Keratinocyte (primary cell): Measurements from ENCODE around the gene TMEM163. TPM values are rescaled to one million over a fixed set of nuclear protein-coding genes. Genes with fewer than 3 reads are reported as not detected.

ENCODE experiments used
- DNase-seq: peaks from one replicate; pipeline ENCODE4 v3.0.0-alpha.2; 2011; ENCODE audit warnings: low read depth, missing footprints, low spot score
- FAIRE-seq: peaks from 2 replicates; lab custom pipeline; 2011; peaks lifted over from hg19 to GRCh38; lab: Jason Lieb, UNC
- H2AFZ ChIP-seq: 2 replicates; pipeline ENCODE4 v1.6.0; 2012; ENCODE audit warnings: low read length, control low read depth, inconsistent platforms; ENCODE audit not compliant: control insufficient read depth
- H3K27ac ChIP-seq: 2 replicates; pipeline ENCODE4 v1.5.1; 2011; ENCODE audit warnings: low read length; ENCODE audit not compliant: control insufficient read depth, insufficient read depth
- H3K27me3 ChIP-seq: 3 replicates; pipeline ENCODE4 v1.6.0; 2011; ENCODE audit warnings: low read length; ENCODE audit not compliant: control insufficient read depth, insufficient read depth; ENCODE audit errors: extremely low read depth
- H3K36me3 ChIP-seq, 2 experiments: 2 replicates in 1 of 2; 3 replicates in 1 of 2; pipeline ENCODE4 v1.5.1; 2011; ENCODE audit warnings: low read length in 2 of 2, mild to moderate bottlenecking in 1 of 2; ENCODE audit not compliant: control insufficient read depth in 2 of 2, insufficient read depth in 2 of 2; ENCODE audit errors: extremely low read depth in 1 of 2
- H3K4me1 ChIP-seq: 3 replicates; pipeline ENCODE4 v1.5.1; 2011; ENCODE audit warnings: low read length; ENCODE audit not compliant: control insufficient read depth, insufficient read depth; ENCODE audit errors: extremely low read depth
- H3K4me2 ChIP-seq: 3 replicates; pipeline ENCODE4 v1.6.0; 2011; ENCODE audit warnings: low read depth, low read length; ENCODE audit not compliant: control insufficient read depth, insufficient read depth; ENCODE audit errors: extremely low read depth
- H3K4me3 ChIP-seq, 3 experiments: fragments of 200-600 bp in 1 of 3; sonication (generic) in 1 of 3; 2 replicates in 2 of 3; 3 replicates in 1 of 3; pipeline ENCODE4 v1.5.1; 2011 to 2016; ENCODE audit warnings: low read length in 3 of 3, mild to moderate bottlenecking in 3 of 3, control low read depth in 2 of 3, inconsistent platforms in 1 of 3, low read depth in 1 of 3, mixed read lengths in 1 of 3, mixed run types in 1 of 3, moderate library complexity in 1 of 3; ENCODE audit not compliant: control insufficient read depth in 2 of 3, insufficient read depth in 2 of 3; ENCODE audit errors: extremely low read depth in 1 of 3
- H3K79me2 ChIP-seq: 2 replicates; pipeline ENCODE4 v1.6.0; 2012; ENCODE audit warnings: low read length; ENCODE audit not compliant: control insufficient read depth, insufficient read depth
- H3K9ac ChIP-seq: 3 replicates; pipeline ENCODE4 v1.6.0; 2011; ENCODE audit warnings: low read length; ENCODE audit not compliant: control insufficient read depth, insufficient read depth; ENCODE audit errors: extremely low read depth
- H3K9me1 ChIP-seq: 3 replicates; pipeline ENCODE4 v1.6.0; 2011; ENCODE audit warnings: low read length; ENCODE audit not compliant: control insufficient read depth, insufficient read depth; ENCODE audit errors: extremely low read depth
- H3K9me3 ChIP-seq: 2 replicates; pipeline ENCODE4 v1.5.1; 2012; ENCODE audit warnings: low read depth, low read length; ENCODE audit not compliant: control insufficient read depth
- H4K20me1 ChIP-seq: 3 replicates; pipeline ENCODE4 v1.6.0; 2011; ENCODE audit warnings: low read length; ENCODE audit not compliant: control insufficient read depth, insufficient read depth; ENCODE audit errors: extremely low read depth
- CTCF ChIP-seq, 3 experiments: IDR thresholded peaks in 1 of 3; conservative IDR thresholded peaks in 1 of 3; optimal IDR thresholded peaks in 1 of 3; 2 replicates in 2 of 3; 3 replicates in 1 of 3; pipeline versions ENCODE3 to v1.5.1; 2011; ENCODE audit warnings: low read length in 3 of 3, mild to moderate bottlenecking in 3 of 3, moderate library complexity in 2 of 3, control low read depth in 1 of 3, inconsistent platforms in 1 of 3; ENCODE audit not compliant: insufficient read depth in 2 of 3; ENCODE audit errors: extremely low read depth in 1 of 3
- EZH2 ChIP-seq: IDR thresholded peaks from one replicate; pipeline ENCODE4 v1.6.1; 2012; ENCODE audit warnings: inconsistent platforms, mild to moderate bottlenecking, low read length, moderate library complexity
- dilution Hi-C: fragments of 300-500 bp; cut with MboI; formaldehyde crosslinking; loops from one replicate; pipeline ENCODE4 v1.7.0; 2020; ENCODE audit warnings: low sequenced_read_pairs; ENCODE audit not compliant: extremely low pct_ligation_motif_present
- polyA plus RNA-seq, 5 experiments: library from polyadenylated mRNA; depleted of rRNA in 3 of 5; stranded (reverse) in 3 of 5; stranded (forward) in 1 of 5; unstranded in 1 of 5; fragments of >200 nt; gene quantifications; 1 replicate in 1 of 5; 2 replicates in 3 of 5; 3 replicates in 1 of 5; pipeline versions ENCODE4 v1.2.1 to v1.2.3, GENCODE V29; 2011 to 2012; ENCODE audit warnings: missing spikeins in 2 of 5, low read depth in 1 of 5, low replicate concordance in 1 of 5

The TMEM163 gene
- polyA plus RNA-seq, 1 donor (not counting 4 experiments of a cell fraction or from before 2014, with no cell fraction given): not detected

- DNase-seq: no peak
- no peaks in the 10 kb centered on the region for H3K9me3 ChIP-seq
- H3K27ac ChIP-seq: no peak overlapping the region
- no peaks in the 10 kb centered on the region for H4K20me1 ChIP-seq
- H3K9ac ChIP-seq: no peak overlapping the region
- dilution Hi-C loops: no loop called here
- TF ChIP-seq CTCF (optimal IDR thresholded peaks at IDR 0.05 in 1 of 3, IDR thresholded peaks at IDR 0.05 in 1 of 3, conservative IDR thresholded peaks at IDR 0.05 in 1 of 3; ENCODE audit: extremely low read depth in 1 of 3, insufficient read depth in 2 of 3, low read length in 3 of 3): no peak
- no peak for TF ChIP-seq EZH2
- H3K4me2 ChIP-seq: no peak overlapping the region
- H3K79me2 ChIP-seq: no peaks in the 10 kb centered on the region
- FAIRE-seq: no peak
- no peak overlapping the region for H3K4me3 ChIP-seq
- no peak overlapping the region for H2AFZ ChIP-seq
- H3K36me3 ChIP-seq: no peaks in the 10 kb centered on the region
- H3K4me1 ChIP-seq: no peaks in the 10 kb centered on the region
- no peaks in the 10 kb centered on the region for H3K27me3 ChIP-seq
- H3K9me1 ChIP-seq: no peaks in the 10 kb centered on the region
These were observed 90.3 kb downstream of the TMEM163 start for GRCh38 chr2:134628453-134628852.

DNA sequence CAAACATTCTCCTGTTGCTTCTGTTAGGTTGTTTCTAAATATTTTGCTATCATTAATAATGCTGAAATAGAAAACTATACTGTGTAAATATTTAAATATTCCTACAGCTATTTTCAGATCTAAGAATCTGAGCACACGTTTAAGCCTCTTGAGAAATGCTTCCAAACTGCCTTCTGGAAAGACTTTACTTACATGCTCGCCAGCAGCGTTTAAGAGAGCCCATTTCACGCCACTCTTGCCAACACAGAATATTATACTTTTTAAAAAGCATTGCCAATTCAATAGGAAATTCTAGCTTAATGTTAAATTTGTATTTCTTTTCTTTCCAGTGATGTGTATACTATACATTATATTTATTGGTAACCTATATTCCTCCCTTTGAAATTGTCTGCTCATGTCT lies 92.0 kb downstream of the TMEM163 start:
- Histone ChIP-seq H3K27me3 (no peaks in the 10 kb centered on the region), H3K79me2 (no peaks in the 10 kb centered on the region), H3K4me2 (no peak overlapping the region), H2AFZ (no peak overlapping the region), H3K9me1 (no peaks in the 10 kb centered on the region), H3K9ac (no peak overlapping the region), H3K9me3 (no peaks in the 10 kb centered on the region), H3K4me3 (no peak overlapping the region), H3K36me3 (no peaks in the 10 kb centered on the region), H3K4me1 (no peaks in the 10 kb centered on the region), H3K27ac (no peak overlapping the region), H4K20me1 (no peaks in the 10 kb centered on the region)
- dilution Hi-C loops: no loop called here
- TF ChIP-seq EZH2 (no peak), CTCF (optimal IDR thresholded peaks at IDR 0.05 in 1 of 3, IDR thresholded peaks at IDR 0.05 in 1 of 3, conservative IDR thresholded peaks at IDR 0.05 in 1 of 3; ENCODE audit: extremely low read depth in 1 of 3, insufficient read depth in 2 of 3, low read length in 3 of 3) (no peak)
- DNase-seq (no peak), FAIRE-seq (no peak)
